HepG2 (cell line): ENCODE data around the gene SGMS1.
"Not testable (repeated sequence)": the region's sequence is repeated elsewhere in the genome, so short reads cannot be mapped to it uniquely, and the experiment has no call there.

Source experiments
- AKAP8 ChIP-seq: sonication (generic); formaldehyde crosslinking; IDR thresholded peaks from 2 replicates; pipeline ENCODE4 v1.5.1; 2020; ENCODE audit warnings: mild to moderate bottlenecking, missing genetic modification reagents
- ATF2 ChIP-seq: sonication (generic); formaldehyde crosslinking; IDR thresholded peaks from 2 replicates; pipeline ENCODE4 v1.4.0; 2020; ENCODE audit warnings: missing genetic modification reagents
- ATF4 ChIP-seq, 2 experiments: fragments of 450-650 bp in 1 of 2; sonication (generic) in 1 of 2; formaldehyde crosslinking; IDR thresholded peaks; 2 replicates each; pipeline versions ENCODE4 v1.5.0 to v1.8.0; 2020 to 2022; ENCODE audit warnings: mild to moderate bottlenecking in 1 of 2, missing genetic modification reagents in 1 of 2
- CTCF ChIP-seq: sonication (generic); formaldehyde crosslinking; IDR thresholded peaks from 2 replicates; pipeline ENCODE4 v1.5.0; 2020; ENCODE audit warnings: mild to moderate bottlenecking, missing genetic modification reagents, moderate library complexity
- EP300 ChIP-seq, 3 experiments: sonication (generic) in 1 of 3; formaldehyde crosslinking in 1 of 3; IDR thresholded peaks; 2 replicates each; pipeline versions ENCODE4 v1.5.1 to v1.6.1; 2011 to 2020; ENCODE audit warnings: low read depth in 2 of 3, low read length in 2 of 3, borderline replicate concordance in 1 of 3, improper control_type of control experiment in 1 of 3, mild to moderate bottlenecking in 1 of 3, missing genetic modification reagents in 1 of 3, moderate library complexity in 1 of 3
- HNRNPH1 ChIP-seq: fragments of 200-400 bp; formaldehyde crosslinking; optimal IDR thresholded peaks from 2 replicates; pipeline ENCODE3; 2017; ENCODE audit warnings: mild to moderate bottlenecking, low read depth, low read length
- MXI1 ChIP-seq: IDR thresholded peaks from 3 replicates; pipeline ENCODE4 v1.6.1; 2012; ENCODE audit warnings: low read depth, low read length, inconsistent platforms, borderline replicate concordance
- NONO ChIP-seq, 2 experiments: fragments of 450-650 bp in 1 of 2; sonication (generic) in 1 of 2; formaldehyde crosslinking in 1 of 2; IDR thresholded peaks in 1 of 2; conservative IDR thresholded peaks in 1 of 2; 2 replicates each; pipeline versions ENCODE4 v1.6.1 to v1.8.0; 2017 to 2022; ENCODE audit warnings: mild to moderate bottlenecking in 1 of 2, missing genetic modification reagents in 1 of 2, moderate library complexity in 1 of 2
- NR2C2 ChIP-seq: sonication (generic); formaldehyde crosslinking; IDR thresholded peaks from 2 replicates; pipeline ENCODE4 v1.4.0; 2020; ENCODE audit warnings: missing genetic modification reagents, mild to moderate bottlenecking, moderate library complexity, borderline replicate concordance
- NR3C1 ChIP-seq: sonication (generic); formaldehyde crosslinking; IDR thresholded peaks from 2 replicates; pipeline ENCODE4 v1.4.0; 2020; ENCODE audit warnings: missing genetic modification reagents
- POLR2A ChIP-seq, 2 experiments: IDR thresholded peaks; 2 replicates each; pipeline ENCODE4 v1.6.1; 2011; ENCODE audit warnings: low read depth in 2 of 2, low read length in 2 of 2, mild to moderate bottlenecking in 1 of 2, moderate library complexity in 1 of 2; ENCODE audit not compliant: insufficient read depth in 1 of 2
- RNF2 ChIP-seq: fragments of 450-650 bp; conservative IDR thresholded peaks from 2 replicates; pipeline ENCODE4 v1.6.1; 2016; ENCODE audit warnings: low read depth

DNA sequence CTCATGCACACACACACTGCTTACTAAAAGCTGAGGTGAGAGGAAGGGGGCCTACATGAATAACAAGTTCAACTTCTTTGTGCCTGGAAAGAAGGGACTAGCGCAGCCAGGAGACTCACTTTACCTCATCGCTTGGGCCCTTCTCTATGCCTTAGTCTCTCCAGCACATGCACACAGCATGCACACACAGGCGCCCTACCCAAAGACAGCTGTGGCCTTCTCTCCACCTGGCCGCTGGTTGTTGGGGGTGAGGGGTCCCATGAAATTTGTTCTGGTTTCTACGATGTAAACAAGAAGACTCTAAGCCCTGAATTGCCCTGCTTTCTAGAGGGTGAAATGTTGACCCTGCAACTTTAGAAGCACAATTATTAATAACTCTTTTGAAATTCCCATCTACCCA, 38.7 kb upstream of the SGMS1 start:
- TF ChIP-seq ATF4 (CRISPR knock-in tag; IDR thresholded peaks at IDR 0.05); RNF2; ATF2 (CRISPR knock-in tag); POLR2A (IDR thresholded peaks at IDR 0.05; ENCODE audit: insufficient read depth in 1 of 2, low read depth in 2 of 2, low read length in 2 of 2); NR3C1; MXI1; HNRNPH1; NONO (IDR thresholded peaks at IDR 0.05); NONO (CRISPR knock-in tag; conservative IDR thresholded peaks at IDR 0.05); NR2C2 (CRISPR knock-in tag); AKAP8 (CRISPR knock-in tag); EP300 (IDR thresholded peaks at IDR 0.05; ENCODE audit: low read depth in 2 of 2, low read length in 2 of 2); EP300 (CRISPR knock-in tag; IDR thresholded peaks at IDR 0.05; ENCODE audit: borderline replicate concordance); CTCF (CRISPR knock-in tag): not testable (repeated sequence)
